Measurements from ENCODE around the gene ATP9A. TPM values are rescaled to one million over a fixed set of nuclear protein-coding genes. Genes with fewer than 3 reads are reported as not detected.

The ATP9A gene
- polyA plus RNA-seq, 1 donor from 2014 or later, result 56.1 TPM

GRCh38 chr20:51678026-51678697 lies 90.0 kb downstream of the ATP9A start:
- no peaks in the 10 kb centered on the region for H4K20me1 ChIP-seq (ENCODE audit: insufficient read depth)
- H3K4me3 ChIP-seq (ENCODE audit: low read length), result no peak overlapping the region
- no peaks in the 10 kb centered on the region for H3F3A ChIP-seq (ENCODE audit: insufficient read depth, low read length, poor library complexity, severe bottlenecking)
- no peak for TF ChIP-seq MXI1 (conservative IDR thresholded peaks at IDR 0.05; ENCODE audit: poor library complexity, severe bottlenecking)
- no peak for TF ChIP-seq TAF1 (IDR thresholded peaks at IDR 0.05; ENCODE audit: low read depth)
- no peak for TF ChIP-seq REST (IDR thresholded peaks at IDR 0.05; ENCODE audit: borderline replicate concordance)
- no peak for TF ChIP-seq RAD21 (conservative IDR thresholded peaks at IDR 0.05)
- TF ChIP-seq POLR2AphosphoS5 (IDR thresholded peaks at IDR 0.05), result no peak
- no peak overlapping the region for H3K9ac ChIP-seq (ENCODE audit: low read length)
- no peak overlapping the region for H2AFZ ChIP-seq (ENCODE audit: low read depth, low read length)
- H3K9me2 ChIP-seq (ENCODE audit: insufficient read depth, low read length), result no peaks in the 10 kb centered on the region
- no peaks in the 10 kb centered on the region for H3K79me2 ChIP-seq (replicated peaks; ENCODE audit: insufficient read depth, low read length)
- H3K9me3 ChIP-seq (ENCODE audit: low read length), result no peaks in the 10 kb centered on the region
- no peaks in the 10 kb centered on the region for H3K27me3 ChIP-seq (ENCODE audit: insufficient read depth, low read depth, low read length)
- no peak overlapping the region for H3K4me2 ChIP-seq (ENCODE audit: low read length)
- peaks cover 3% of the 10 kb centered on the region for H3K36me3 ChIP-seq (ENCODE audit: insufficient read depth, low read length)
- H3K27ac ChIP-seq (ENCODE audit: low read length), result no peak overlapping the region

GRCh38 chr20:51668947-51669346 lies 99.2 kb downstream of the ATP9A start:
- Histone ChIP-seq H3K27ac (ENCODE audit: low read length) (no peak overlapping the region), H3K27me3 (ENCODE audit: insufficient read depth, low read depth, low read length) (no peaks in the 10 kb centered on the region), H3K9ac (ENCODE audit: low read length) (no peak overlapping the region), H3K36me3 (ENCODE audit: insufficient read depth, low read length) (peaks cover 3% of the 10 kb centered on the region), H3K9me3 (ENCODE audit: low read length) (no peaks in the 10 kb centered on the region), H2AFZ (ENCODE audit: low read depth, low read length) (no peak overlapping the region), H3K9me2 (ENCODE audit: insufficient read depth, low read length) (no peaks in the 10 kb centered on the region), H3K79me2 (replicated peaks; ENCODE audit: insufficient read depth, low read length) (no peaks in the 10 kb centered on the region), H3K4me3 (ENCODE audit: low read length) (no peak overlapping the region), H4K20me1 (ENCODE audit: insufficient read depth) (no peaks in the 10 kb centered on the region), H3F3A (ENCODE audit: insufficient read depth, low read length, poor library complexity, severe bottlenecking) (no peaks in the 10 kb centered on the region), H3K4me2 (ENCODE audit: low read length) (no peak overlapping the region)
- TF ChIP-seq POLR2AphosphoS5 (IDR thresholded peaks at IDR 0.05) (no peak), RAD21 (conservative IDR thresholded peaks at IDR 0.05) (no peak), TAF1 (IDR thresholded peaks at IDR 0.05; ENCODE audit: low read depth) (no peak), EZH2 (IDR thresholded peaks at IDR 0.05; ENCODE audit: borderline replicate concordance, insufficient read depth, low read length, poor library complexity, severe bottlenecking) (no peak), EP300 (conservative IDR thresholded peaks at IDR 0.05; ENCODE audit: poor library complexity, severe bottlenecking) (no peak), MXI1 (conservative IDR thresholded peaks at IDR 0.05; ENCODE audit: poor library complexity, severe bottlenecking) (no peak), SMC3 (conservative IDR thresholded peaks at IDR 0.05; ENCODE audit: poor library complexity) (no peak), REST (IDR thresholded peaks at IDR 0.05; ENCODE audit: borderline replicate concordance) (no peak)
- TF ChIP-seq, protein P1, sequence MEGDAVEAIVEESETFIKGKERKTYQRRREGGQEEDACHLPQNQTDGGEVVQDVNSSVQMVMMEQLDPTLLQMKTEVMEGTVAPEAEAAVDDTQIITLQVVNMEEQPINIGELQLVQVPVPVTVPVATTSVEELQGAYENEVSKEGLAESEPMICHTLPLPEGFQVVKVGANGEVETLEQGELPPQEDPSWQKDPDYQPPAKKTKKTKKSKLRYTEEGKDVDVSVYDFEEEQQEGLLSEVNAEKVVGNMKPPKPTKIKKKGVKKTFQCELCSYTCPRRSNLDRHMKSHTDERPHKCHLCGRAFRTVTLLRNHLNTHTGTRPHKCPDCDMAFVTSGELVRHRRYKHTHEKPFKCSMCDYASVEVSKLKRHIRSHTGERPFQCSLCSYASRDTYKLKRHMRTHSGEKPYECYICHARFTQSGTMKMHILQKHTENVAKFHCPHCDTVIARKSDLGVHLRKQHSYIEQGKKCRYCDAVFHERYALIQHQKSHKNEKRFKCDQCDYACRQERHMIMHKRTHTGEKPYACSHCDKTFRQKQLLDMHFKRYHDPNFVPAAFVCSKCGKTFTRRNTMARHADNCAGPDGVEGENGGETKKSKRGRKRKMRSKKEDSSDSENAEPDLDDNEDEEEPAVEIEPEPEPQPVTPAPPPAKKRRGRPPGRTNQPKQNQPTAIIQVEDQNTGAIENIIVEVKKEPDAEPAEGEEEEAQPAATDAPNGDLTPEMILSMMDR (IDR thresholded peaks at IDR 0.05; ENCODE audit: poor library complexity, severe bottlenecking), result no peak

Data from neural cell (in vitro differentiated cells).